Measurements from ENCODE around the gene LMO4.
A peak's percentile ranks its signal among the peaks of the same experiment; 100 is the strongest.

LMO4 gene

GRCh38 chr1:87328272-87329050 is at the start of gene LMO4:
Gene LMO4, plus strand, starts transcription at chr1:87328880. Its CDS starts 3,136 bp downstream, at chr1:87332016.
- peak; percentile 93 for DNase-seq

GRCh38 chr1:87279536-87279875 is 49.2 kb upstream of the LMO4 start:
- no peak for DNase-seq

- DNase-seq, result no peak
Observed at GRCh38 chr1:87279966-87280535, 48.6 kb upstream of the LMO4 start.

- DNase-seq, result no peak
Observed at GRCh38 chr1:87284456-87285240, 44.0 kb upstream of the LMO4 start.

GRCh38 chr1:87291107-87291506 is 37.6 kb upstream of the LMO4 start:
- DNase-seq, result no peak

- DNase-seq, result peak; percentile 77
Observed at GRCh38 chr1:87292684-87293493, 35.8 kb upstream of the LMO4 start.

- no peak for DNase-seq
Observed at GRCh38 chr1:87294633-87295032, 34.0 kb upstream of the LMO4 start.

- DNase-seq, result no peak
Observed at GRCh38 chr1:87295445-87296110, 33.1 kb upstream of the LMO4 start.

- DNase-seq, result no peak
Observed at GRCh38 chr1:87296206-87296605, 32.5 kb upstream of the LMO4 start.

- DNase-seq, result no peak
Observed at GRCh38 chr1:87299661-87300060, 29.0 kb upstream of the LMO4 start.

GRCh38 chr1:87300628-87301027 is 28.1 kb upstream of the LMO4 start:
- DNase-seq, result no peak

GRCh38 chr1:87305151-87305550 is 23.5 kb upstream of the LMO4 start:
- DNase-seq, result no peak

- no peak for DNase-seq
Observed at GRCh38 chr1:87305762-87306161, 22.9 kb upstream of the LMO4 start.

- DNase-seq, result no peak
Observed at GRCh38 chr1:87307306-87307705, 21.4 kb upstream of the LMO4 start.

- DNase-seq, result no peak
Observed at GRCh38 chr1:87307931-87308330, 20.7 kb upstream of the LMO4 start.

GRCh38 chr1:87314091-87314490 is 14.6 kb upstream of the LMO4 start:
- DNase-seq, result no peak

GRCh38 chr1:87318056-87318650 is 10.5 kb upstream of the LMO4 start:
- DNase-seq, result no peak

GRCh38 chr1:87318806-87319205 is 9.9 kb upstream of the LMO4 start:
- DNase-seq, result no peak

GRCh38 chr1:87325982-87326738 is 2.5 kb upstream of the LMO4 start:
- DNase-seq, result no peak

GRCh38 chr1:87327376-87328271 is 1.1 kb upstream of the LMO4 start:
- DNase-seq, result no peak
